Fibroblast of pulmonary artery (primary cell): ENCODE measurements around the gene SURF2.
"Not testable (repeated sequence)": the region's sequence is repeated elsewhere in the genome, so short reads cannot be mapped to it uniquely, and the experiment has no call there.

ENCODE experiments used
- DNase-seq: peaks from one replicate; pipeline ENCODE4 v3.0.0-alpha.2; 2010; ENCODE audit warnings: low read depth
- H3K4me3 ChIP-seq: replicated peaks from 2 replicates; pipeline ENCODE4 v1.5.1; 2011; ENCODE audit warnings: low read depth, mild to moderate bottlenecking, control low read depth, low read length, moderate library complexity
- CTCF ChIP-seq: IDR thresholded peaks from 2 replicates; pipeline ENCODE4 v1.5.1; 2011; ENCODE audit warnings: mild to moderate bottlenecking, control low read depth, low read length, inconsistent platforms; ENCODE audit errors: missing control alignments

Gene SURF2

GRCh38 chr9:133371261-133371711 lies 14.9 kb downstream of the SURF2 start:
- TF ChIP-seq CTCF, result no peak
- no peak for DNase-seq

GRCh38 chr9:133372144-133372543 lies 15.8 kb downstream of the SURF2 start:
- TF ChIP-seq CTCF, result no peak
- H3K4me3 ChIP-seq, result no peak overlapping the region
- no peak for DNase-seq

More at GRCh38 chr9:133371261-133371711, 14.9 kb downstream of the SURF2 start:
- no peak overlapping the region for H3K4me3 ChIP-seq

GRCh38 chr9:133374612-133375115 lies 18.3 kb downstream of the SURF2 start:
- peak overlapping the region; percentile 90 for H3K4me3 ChIP-seq
- TF ChIP-seq CTCF, result no peak
- DNase-seq, result peak; percentile 55

GRCh38 chr9:133375116-133375723 lies 18.9 kb downstream of the SURF2 start:
- peak; percentile 44 for DNase-seq
- no peak for TF ChIP-seq CTCF
- H3K4me3 ChIP-seq, result peak overlapping the region; percentile 90

GRCh38 chr9:133375724-133376654 lies 19.6 kb downstream of the SURF2 start, which contains the start of the genes STKLD1 and SURF4:
Gene STKLD1, plus strand, starts transcription at chr9:133376366. Its CDS starts 108 bp downstream, at chr9:133376474.
Gene SURF4, minus strand, starts transcription at chr9:133376060. Its CDS starts 91 bp downstream, at chr9:133375969.
- H3K4me3 ChIP-seq, result peak within 1 kb of the TSS; percentile 90
- no peak for TF ChIP-seq CTCF
- peak; percentile 97 for DNase-seq

- H3K4me3 ChIP-seq, result not testable (repeated sequence)
These were observed 20.9 kb downstream of the SURF2 start for GRCh38 chr9:133377280-133377679.

GRCh38 chr9:133377721-133378216 lies 21.4 kb downstream of the SURF2 start:
- no peak for TF ChIP-seq CTCF
- DNase-seq, result peak; percentile 31
- no peak overlapping the region for H3K4me3 ChIP-seq

More at GRCh38 chr9:133377280-133377679, 20.9 kb downstream of the SURF2 start:
- not testable (repeated sequence) for DNase-seq
